HG02938 (cell line): ENCODE results near the gene ATG9A.
A peak's percentile ranks its signal among the peaks of the same experiment; 100 is the strongest.

Experiments used
- ATAC-seq: cut with Tn5 transposase; IDR thresholded peaks from one replicate; pipeline ENCODE4 v1.9.1; 2021; ENCODE audit warnings: mild to moderate bottlenecking, moderate library complexity; ENCODE audit not compliant: unreplicated experiment

The ATG9A gene

DNA sequence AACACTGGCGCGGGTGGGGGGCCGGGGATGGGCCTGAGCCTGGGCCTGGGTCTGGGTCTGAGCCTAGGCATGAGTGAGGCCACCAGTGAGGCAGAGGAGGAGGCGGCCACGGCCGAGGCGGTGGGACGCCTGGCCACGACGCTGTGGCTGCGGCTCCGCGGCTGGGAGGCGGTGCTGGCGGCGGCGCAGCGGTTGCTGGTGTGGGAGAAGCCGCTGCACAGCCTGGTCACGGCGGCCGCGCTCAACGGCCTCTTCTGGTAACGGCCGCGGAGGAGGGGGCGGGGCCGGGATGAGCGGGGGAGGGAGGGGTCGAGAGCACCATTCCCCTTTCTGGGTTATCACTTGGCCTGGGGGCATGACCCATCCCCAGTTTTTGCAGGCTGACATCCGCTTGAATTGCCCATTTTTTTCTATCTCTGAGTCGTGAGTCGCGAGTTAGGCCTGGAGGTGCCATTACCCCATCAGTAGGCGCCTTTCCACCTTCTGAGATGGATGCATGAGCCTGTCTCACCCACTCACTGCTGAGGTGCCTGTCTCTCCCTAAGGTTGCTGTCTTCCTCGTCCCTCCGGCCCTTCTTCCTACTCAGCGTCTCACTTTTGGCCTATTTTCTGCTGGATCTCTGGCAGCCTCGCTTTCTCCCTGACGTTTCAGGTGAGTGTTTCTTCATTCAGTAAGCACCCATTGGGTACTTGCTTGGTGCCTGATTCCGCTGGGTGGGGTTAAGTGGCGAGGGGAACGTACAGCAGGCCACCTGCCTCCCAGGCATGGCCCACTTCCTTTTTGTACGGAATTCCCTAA lies 50.9 kb downstream of the ATG9A start:
- peak; percentile 7 for ATAC-seq

DNA sequence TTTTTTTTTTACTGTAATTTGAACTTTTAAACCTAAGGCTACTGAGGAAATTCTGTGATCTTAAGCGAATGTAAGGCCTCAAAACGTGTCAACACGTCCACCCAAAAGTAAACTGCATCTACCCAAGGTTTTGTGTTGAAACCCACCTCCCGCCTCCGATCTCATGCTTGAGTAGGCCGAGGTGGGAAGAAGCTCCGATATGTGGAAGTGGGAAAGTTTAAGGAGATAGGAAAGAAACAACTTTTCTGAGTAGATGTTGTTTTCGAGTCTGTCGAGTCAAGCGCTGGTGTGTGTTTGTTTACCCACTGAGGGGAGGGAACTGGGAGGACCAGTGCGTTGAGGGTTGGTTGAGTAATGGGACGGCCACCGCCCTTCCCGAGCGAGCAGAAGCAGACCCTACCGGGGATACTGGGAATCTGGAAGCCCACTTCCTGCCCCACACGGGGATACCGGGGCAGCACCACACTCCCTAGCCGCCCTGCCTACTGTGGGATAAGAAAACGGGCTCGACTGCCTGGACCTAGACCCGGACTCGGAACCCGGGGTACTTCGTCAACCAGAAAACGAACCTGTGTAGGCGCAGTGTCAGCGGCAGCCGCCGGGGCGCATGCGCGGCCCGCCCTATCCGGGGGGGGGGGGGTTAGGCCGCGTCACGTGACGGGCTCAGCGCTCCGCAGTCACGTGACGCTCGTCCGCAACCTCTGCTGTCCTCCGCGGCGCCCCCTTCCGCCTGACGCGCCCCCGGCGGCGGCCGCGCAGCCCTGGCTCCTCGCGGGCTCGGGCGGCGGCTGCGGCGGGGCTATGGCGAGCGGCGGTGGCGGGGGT lies 51.7 kb downstream of the ATG9A start, which contains the start of gene RETREG2:
Gene RETREG2, plus strand, starts transcription at position 724 of the 825 bp plus-strand sequence. Its CDS starts 78 bp downstream, at position 802.
- ATAC-seq, result peak; percentile 39

DNA sequence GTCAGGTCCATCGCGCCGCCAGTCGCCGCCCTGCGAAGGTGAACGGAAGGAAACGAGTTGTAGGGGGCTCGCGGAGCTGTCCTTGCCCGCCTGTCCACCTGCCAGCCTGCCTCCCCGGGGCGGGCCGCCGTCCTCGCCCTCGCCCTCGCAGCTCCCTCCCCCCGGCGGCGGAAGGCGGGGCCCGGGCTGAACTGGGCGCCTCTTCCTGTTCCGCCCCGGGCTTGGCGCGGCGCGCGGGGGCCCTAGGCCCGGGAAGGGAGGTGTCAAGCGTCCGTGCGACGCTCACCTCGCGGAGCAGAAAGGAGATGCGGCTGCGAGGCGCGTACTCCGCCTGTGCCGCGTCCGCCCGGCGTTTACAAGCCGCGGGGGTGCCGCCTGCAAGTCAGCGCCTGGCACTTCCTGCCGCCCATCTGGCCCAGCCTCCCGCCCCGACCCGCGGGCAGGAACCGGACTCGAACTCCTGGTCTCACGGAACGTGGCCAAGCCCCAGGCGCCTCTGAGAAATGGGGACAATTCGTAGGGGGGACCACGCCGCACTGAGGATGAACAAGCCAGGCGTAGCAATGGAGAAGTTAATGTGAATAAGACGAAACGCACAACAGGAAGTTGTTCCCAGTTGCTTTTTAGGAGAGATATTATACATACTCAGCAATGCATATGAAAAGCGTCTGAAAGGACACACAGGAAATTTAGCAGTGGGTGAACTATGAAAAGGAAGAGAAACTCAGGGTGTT lies 52.5 kb downstream of the ATG9A start, which contains the start of gene CNPPD1:
Gene CNPPD1, minus strand, starts transcription at position 108 of the 734 bp plus-strand sequence. Its CDS starts 97 bp downstream, at position 11.
- peak; percentile 55 for ATAC-seq

DNA sequence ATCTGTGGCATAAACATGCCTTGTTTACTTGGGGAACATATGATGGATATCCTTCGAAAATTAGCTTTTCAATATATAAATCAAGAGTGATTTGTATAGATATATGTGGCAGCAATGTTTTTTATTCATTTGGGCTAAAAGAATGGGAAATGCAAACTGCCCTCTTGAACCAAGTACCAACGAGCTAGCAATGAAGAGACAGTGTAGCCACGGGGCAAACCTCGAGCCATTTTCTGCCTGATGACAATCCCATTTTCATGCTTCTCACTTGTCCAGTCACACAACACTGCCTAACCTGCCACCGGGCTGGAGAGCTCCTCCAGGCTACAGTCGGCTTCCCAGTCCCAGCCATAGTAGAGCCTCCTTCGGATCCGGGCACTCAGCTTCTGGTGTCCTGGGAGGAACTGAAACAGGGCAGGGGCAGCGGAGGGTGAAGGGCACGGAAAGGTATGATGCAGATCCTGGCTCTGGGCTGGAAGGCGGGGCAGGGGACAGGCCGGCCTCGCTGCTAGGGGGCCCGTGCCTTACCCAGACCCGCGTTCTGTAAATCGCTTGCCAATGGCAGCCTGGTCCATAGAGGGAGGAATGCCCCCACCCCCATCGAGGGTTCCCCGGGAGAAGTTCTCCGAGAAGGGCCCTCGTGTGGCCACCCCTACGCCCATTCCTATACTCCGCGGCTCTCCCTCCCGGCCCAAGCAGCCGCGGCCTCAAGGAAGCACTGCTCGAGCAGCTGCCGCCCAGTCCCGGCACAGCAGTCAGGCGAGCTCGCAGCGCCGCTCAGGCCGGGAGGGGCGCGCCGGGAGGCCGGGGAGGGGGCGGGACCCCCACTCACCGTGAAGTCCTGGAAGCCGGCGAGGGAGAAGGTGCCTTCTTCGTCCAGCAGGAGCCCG lies 53.3 kb downstream of the ATG9A start:
- peak; percentile 26 for ATAC-seq

DNA sequence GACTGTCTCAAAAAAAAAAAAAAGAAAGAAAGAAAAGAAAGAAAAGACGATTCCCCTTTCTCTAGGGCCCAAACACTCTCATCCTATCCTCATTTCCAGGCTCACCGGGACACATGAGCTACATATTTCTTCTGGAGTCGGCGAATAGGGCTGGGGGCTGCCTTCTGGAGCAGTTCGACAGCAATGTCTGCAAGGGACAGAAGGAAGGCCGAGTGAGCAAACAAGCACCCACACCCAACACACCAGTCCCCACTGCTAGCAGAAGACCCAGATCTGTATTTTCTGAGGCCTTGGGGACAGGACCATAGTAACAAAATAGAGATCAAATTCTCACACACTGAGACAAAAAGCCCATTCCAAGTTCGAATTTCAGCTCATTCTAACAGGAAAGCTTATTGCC lies 54.0 kb downstream of the ATG9A start:
- ATAC-seq, result no peak

DNA sequence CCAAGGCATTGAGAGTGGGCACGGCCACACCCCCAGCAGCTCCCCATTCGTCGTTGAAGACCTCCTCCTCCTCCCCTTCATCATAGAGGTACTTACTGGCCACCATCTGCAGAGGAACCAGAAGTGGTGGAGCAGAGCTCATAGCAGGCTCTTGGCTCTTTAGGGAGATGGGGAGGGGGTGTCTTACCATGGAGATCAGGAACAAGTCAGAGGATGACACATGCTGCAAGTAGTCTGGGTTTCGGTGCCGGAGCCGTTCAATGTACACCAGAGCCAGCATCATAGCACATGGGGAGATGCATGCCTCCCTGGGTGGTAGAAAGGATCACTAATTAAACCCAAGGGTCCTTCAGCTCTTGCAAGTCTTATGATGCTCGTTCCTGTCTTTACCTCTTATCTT lies 54.6 kb downstream of the ATG9A start:
- no peak for ATAC-seq

DNA sequence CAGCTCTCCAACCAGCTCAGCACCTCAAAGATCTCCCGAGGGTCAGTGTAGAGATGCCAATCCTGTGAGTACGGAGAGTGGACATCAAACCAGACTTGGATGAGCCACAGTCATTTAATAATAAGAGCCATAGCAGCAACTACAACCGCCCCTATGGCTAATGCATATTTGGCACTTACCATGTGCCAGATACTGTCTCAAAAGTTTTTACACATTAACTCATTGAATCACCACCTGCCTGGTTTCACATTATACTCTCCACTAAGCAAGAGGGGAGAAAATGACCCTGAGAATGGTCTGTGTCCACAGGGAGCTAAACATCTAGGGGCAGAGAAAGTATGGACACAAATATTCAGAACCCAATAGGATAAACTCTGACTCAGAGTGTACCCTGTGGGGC lies 55.3 kb downstream of the ATG9A start:
- no peak for ATAC-seq

DNA sequence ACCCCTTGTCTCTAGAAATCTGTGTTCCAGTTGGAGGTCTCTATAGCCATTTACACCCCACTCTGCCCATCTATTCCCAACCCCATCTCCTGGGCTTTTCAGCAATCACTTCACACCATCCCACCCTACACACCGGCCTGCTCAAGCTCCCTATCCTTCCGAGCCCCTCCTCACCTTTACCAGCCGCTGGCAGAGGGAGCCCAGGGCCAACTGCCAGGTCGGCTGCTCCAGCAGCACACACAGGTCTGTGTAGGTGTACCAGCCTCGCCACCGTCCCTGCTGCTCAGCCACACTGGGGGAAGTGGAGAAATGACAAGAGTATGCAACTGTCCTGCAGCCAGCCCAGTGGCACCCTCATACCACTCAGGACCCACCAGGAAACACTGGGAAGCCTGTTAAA lies 56.3 kb downstream of the ATG9A start:
- no peak for ATAC-seq

DNA sequence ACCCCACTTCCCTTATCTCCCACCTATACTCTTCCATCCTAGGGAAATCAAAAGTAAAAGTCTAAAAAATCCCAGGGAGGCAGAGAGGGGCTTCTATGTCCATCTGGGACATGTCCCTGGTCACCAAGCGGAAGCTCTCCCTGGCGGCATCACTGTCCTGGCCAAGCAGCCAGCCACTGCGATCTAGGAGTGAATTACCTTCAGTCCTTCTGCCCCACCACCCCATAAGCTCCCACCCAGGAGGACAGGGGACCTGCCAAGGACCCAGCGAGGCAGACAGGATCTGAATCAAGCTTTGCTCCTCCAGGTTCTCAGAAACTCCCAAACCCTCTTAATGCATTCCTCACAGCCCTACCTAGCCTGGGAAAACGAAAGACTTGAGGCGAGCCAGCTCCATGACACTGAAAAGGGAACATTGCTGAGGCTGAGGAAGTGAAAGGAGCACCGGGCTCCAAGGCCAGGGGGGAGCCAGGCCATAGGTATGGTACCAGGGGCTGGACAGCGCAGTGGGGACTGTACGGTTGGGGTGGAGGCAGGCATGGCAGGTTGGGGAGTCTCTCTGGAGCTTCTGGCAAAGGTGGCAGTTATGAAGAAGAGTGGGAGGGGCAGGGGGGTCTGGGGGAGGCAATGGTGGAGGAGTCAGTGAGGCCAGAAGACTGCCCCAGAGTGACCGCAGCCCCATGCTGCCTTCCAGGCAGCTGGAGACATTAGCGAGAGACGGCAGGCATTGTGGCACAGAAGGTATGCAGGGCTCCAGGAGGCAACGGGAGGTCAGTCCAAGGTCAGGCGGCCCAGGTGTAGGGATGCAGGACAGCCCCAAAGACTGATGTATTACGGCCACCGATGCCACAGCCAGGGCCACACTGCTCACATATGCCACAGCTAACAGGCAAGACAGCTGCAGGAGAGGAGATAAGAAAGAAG lies 56.9 kb downstream of the ATG9A start:
- no peak for ATAC-seq

DNA sequence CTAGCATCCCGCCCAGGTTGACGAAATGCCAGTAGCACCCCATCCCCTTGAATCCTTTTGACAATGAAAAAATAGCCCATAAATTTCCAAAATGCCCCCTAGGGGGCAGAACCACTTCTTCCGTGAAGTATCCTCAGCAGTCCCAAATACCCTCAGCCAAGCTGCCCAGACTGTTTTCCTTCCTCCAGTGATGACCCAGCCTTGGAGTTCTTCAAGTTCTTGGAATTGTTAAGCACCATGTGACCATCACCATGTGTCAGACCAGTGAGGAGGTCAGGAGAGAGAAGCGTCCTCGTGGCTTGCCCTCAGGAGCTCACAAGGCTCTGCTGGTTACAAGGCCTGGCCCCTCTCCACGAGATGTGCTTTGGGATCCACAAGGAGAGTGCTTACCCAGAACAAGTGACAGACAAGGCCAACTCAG lies 58.2 kb downstream of the ATG9A start:
- ATAC-seq, result no peak

DNA sequence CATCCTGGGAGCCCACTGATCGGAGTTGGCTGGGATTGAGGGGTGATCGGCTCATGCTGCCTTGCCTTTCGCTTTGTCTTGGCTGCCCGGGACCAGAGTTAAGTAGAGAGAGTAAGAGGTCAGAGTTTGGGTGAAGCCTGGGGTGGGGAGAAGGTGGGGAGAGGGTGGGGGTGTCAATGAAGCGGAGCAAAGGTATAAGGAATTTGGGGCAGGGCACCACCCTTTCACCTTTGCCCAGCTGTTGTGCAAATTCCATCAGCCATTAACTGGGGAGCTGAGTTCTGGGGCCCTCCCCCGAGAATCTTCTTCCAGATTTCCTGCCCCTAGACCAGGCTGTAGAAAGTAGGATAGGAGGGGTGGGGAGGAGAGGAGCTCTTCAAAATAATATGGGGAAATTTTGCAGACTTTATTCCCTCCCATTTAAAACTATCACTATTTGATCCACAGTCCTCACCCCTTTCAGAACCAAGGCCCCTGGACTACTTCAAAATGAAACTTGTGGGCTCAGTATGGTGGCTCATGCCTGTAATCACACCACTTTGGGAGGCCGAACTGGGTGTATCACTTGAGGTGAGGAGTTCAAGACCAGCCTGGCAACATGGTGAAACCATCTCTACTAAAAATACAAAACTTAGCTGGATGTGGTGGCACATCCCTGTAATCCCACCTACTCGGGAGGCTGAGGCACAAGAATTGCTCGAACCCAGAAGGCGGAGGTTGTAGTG lies 59.3 kb downstream of the ATG9A start, which contains the start of gene SLC23A3:
Gene SLC23A3, minus strand, starts transcription at position 100 of the 725 bp plus-strand sequence. Its CDS starts 45 bp downstream, at position 55.
- ATAC-seq, result no peak
